ENCODE results near the gene GAB4.

Gene GAB4

GRCh38 chr22:16987822-16988221 is 20.2 kb downstream of the GAB4 start:
- no peak for DNase-seq

- DNase-seq = no peak
Observed at GRCh38 chr22:16975155-16975885, 32.7 kb downstream of the GAB4 start.

GRCh38 chr22:16974298-16975084 is 33.5 kb downstream of the GAB4 start:
- no peak for DNase-seq

GRCh38 chr22:16973591-16974297 is 34.3 kb downstream of the GAB4 start:
- DNase-seq = no peak

DNA sequence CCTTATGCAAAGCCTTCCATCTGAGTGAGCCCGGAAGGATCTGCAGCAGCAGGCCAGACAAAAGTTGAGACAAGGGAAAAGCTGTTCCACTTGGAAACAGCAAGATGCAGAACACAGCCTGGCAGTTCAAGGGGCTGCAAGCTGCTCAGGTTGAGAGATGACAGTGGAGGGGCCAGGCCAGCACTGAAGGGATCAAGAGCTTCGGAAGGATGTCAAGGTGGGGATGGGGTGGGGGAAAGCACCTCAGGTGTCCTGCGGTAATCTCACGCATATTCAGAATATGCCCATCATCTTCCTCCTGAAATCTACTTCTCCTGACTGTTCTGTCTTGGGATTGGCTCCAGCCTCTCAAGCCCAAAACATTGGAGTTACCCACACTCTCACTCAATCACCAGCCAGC is 35.7 kb downstream of the GAB4 start:
- no peak for DNase-seq

DNA sequence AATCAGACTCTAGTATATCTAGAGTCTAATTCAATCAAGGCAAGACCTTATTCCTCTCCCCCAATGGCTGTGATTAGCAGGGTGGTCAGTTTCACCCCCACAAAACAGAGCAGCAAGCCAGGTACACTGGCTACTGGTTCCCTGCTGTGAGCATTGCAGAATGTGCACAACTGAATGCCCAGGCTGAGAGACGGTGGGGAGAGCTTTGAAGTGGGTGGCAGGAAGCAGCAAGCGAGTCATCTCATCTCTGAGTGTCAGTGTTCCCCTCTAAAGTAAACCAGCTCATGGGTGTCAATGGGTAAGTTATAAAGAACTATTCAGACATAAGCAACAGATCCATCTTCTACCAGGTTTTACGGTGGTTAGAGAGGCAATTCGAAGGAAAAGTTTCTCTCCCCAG is 37.6 kb downstream of the GAB4 start:
- DNase-seq = peak; percentile 5 to 51 (median 48)

GRCh38 chr22:16969508-16970327 is 38.3 kb downstream of the GAB4 start:
- DNase-seq = no peak

DNA sequence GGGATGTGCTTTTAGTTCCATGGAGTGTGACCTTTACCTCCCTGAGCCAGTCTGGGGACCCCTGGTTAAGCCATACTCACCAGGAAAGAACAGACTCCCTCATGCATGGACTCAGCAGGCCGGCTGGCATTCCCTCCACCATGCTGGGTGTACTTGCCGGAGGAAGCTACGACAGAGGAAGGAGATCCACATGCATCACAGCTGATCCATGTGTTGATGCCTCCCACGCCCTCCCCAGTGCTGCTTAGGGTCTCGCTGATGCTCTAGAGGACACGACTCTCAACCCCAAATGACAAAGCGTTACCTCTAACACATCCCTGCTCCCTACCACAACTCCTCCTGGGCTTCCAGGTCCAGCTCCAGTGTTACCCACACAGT is 39.8 kb downstream of the GAB4 start:
- DNase-seq = no peak

DNA sequence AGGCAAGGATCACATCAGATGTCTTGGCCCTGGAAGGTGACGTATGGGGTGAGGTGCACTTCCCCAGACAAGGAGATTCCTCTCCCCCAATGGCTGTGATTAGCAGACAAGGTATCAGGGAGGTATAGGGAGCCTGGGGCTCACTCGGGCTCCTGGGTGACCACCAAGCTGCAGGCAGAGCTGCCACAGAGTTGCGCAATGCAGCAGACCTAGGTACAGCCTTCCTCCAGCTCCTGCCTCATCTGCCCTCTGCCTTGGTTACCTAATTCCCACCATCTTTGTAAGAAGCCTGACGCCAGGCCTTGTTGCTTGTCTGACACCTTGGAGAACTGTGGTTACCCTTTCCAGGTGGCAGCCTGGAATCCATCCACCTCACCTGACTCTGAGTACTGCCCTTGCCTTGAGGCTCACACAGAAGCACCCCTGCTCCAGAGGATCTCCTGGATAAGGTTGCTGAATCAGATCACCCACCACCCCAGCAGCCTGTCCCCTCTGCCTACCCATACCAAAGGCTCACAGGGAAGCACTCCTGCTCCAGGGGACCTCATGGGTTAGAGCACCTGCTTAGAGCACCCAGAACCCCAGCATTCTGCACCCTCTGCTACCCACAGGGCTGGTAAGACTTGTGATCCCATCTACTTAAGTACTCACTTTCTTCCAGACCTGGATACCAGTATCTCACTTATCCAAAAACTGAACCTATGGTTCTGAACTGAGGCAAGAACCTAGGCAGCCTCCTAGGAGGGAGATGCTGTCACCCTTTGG is 40.4 kb downstream of the GAB4 start:
- no peak for DNase-seq

- no peak for DNase-seq
Observed at GRCh38 chr22:16966251-16966650, 41.8 kb downstream of the GAB4 start.

GRCh38 chr22:16965560-16965959 is 42.5 kb downstream of the GAB4 start:
- DNase-seq = no peak

- no peak for DNase-seq
Observed at GRCh38 chr22:16965083-16965482, 42.9 kb downstream of the GAB4 start.

- no peak for DNase-seq
Observed at GRCh38 chr22:16964366-16964765, 43.7 kb downstream of the GAB4 start.

- no peak for DNase-seq
Observed at GRCh38 chr22:16963189-16963945, 44.7 kb downstream of the GAB4 start.

DNA sequence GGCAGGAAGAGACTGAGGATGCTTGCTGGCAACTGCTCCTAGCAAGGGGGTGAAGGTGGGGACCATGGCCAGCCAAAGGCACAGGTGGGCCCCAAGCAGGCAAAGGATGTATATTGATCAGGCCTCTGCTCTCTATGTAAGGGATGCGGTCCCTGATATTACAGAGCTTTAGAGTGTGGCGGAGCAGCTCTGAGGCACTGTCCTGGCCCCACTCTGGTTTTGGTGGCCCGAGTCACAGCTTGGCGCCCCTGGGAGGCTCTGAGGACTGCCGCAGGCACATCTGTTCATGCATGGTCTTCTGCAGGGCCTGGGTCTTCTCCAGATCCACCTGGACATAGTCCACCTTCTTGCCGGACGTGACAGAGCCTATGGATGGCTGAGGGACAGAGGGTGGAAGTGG is 45.5 kb downstream of the GAB4 start:
- no peak for DNase-seq

- no peak for DNase-seq
Observed at GRCh38 chr22:16961477-16962186, 46.4 kb downstream of the GAB4 start.

- no peak for DNase-seq
Observed at GRCh38 chr22:16960884-16961249, 47.2 kb downstream of the GAB4 start.

DNA sequence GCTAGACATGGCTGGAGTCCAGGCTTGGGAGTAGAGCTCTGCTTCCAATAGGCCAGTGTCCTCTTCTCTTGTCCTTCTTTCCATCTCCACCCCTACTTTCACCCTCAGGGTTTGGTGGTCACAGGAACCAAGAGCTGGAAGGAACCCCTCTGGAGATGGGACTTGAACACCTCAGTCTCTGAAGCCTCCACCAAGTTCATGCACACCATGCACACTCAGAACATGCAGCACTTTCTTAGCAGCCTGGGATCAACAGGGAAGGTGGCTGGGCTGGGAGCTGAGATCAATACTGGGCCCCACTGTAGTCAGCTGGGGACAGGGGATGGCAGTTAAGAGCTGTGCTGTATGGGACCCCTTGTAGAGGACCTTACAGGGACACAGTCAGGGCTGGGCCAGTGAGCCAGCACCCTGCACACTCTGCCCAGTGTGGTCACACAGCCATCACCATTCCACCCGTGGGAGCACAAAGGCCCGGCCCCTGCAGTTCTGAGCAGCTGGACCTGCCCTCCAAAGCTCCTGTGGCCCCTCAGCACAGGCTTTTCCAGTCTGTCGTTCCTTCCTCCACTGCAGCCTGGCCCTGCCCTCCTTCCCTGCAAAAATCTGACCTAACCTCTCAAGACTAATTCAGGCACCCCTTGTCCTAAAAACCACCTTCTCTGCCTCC is 47.7 kb downstream of the GAB4 start:
- DNase-seq = no peak

DNA sequence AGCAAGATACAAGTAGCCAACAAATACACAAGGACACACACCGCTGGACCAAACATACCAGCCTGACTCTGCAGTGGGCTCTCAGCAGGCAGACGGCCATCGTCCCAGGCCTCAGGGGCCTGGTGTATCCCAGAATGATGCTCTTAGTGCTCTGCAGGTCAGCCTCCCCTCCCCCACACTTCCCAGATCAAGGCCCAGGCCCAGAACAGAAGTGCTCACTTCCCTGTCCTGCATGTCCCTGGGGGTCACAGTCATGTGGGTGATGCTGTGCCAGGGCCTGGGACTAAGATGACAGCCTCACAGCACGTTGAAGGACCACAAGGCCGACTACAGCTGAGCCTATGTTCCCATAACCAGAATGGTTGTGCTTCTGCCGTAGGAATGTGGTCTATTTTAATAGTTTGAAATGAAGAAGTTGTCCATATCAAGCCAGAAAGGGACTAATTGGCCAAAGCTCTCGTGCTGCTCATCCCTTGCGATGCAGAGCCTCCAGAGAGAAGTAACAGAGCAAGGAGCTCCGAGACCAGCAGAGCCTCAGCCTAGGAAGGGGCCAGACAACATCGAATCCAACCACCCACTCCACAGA is 48.6 kb downstream of the GAB4 start:
- DNase-seq = no peak

- no peak for DNase-seq
Observed at GRCh38 chr22:16958475-16958874, 49.5 kb downstream of the GAB4 start.

Measured in suppressor macrophage (primary cell).